GM21367 (cell line): ENCODE results near the gene EVPLL.
"Not testable (repeated sequence)": the region's sequence is repeated elsewhere in the genome, so short reads cannot be mapped to it uniquely, and the experiment has no call there.

Experiments
- ATAC-seq: cut with Tn5 transposase; IDR thresholded peaks from one replicate; pipeline ENCODE4 v1.9.1; 2021; ENCODE audit not compliant: unreplicated experiment

EVPLL gene

GRCh38 chr17:18377437-18378204 is at the start of gene EVPLL:
TSS of gene EVPLL (plus strand) at chr17:18377778. CDS start at chr17:18380938, 3,160 bp downstream.
- no peak for ATAC-seq

GRCh38 chr17:18328643-18329204 is 48.9 kb upstream of the EVPLL start:
- no peak for ATAC-seq

- ATAC-seq, result no peak
Observed at GRCh38 chr17:18331879-18332278, 45.7 kb upstream of the EVPLL start.

- ATAC-seq, result no peak
Observed at GRCh38 chr17:18332909-18333489, 44.6 kb upstream of the EVPLL start.

GRCh38 chr17:18338158-18338557 is 39.4 kb upstream of the EVPLL start:
- not testable (repeated sequence) for ATAC-seq

- no peak for ATAC-seq
Observed at GRCh38 chr17:18339933-18340332, 37.6 kb upstream of the EVPLL start.

- ATAC-seq, result no peak
Observed at GRCh38 chr17:18344021-18344420, 33.6 kb upstream of the EVPLL start.

- no peak for ATAC-seq
Observed at GRCh38 chr17:18353541-18353940, 24.0 kb upstream of the EVPLL start.

GRCh38 chr17:18356624-18357023 is 21.0 kb upstream of the EVPLL start:
- no peak for ATAC-seq

GRCh38 chr17:18360518-18360917 is 17.1 kb upstream of the EVPLL start:
- ATAC-seq, result no peak

GRCh38 chr17:18361837-18362697 is 15.5 kb upstream of the EVPLL start:
- no peak for ATAC-seq

- ATAC-seq, result peak; percentile 10
Observed at GRCh38 chr17:18362698-18363100, 14.9 kb upstream of the EVPLL start.

GRCh38 chr17:18363101-18364049 is 14.2 kb upstream of the EVPLL start, which contains the start of gene SHMT1:
TSS of gene SHMT1 (minus strand) at chr17:18363550. CDS start at chr17:18355981, 7,569 bp downstream.
- peak; percentile 82 for ATAC-seq

GRCh38 chr17:18364166-18364565 is 13.4 kb upstream of the EVPLL start:
- no peak for ATAC-seq

- no peak for ATAC-seq
Observed at GRCh38 chr17:18368946-18369345, 8.6 kb upstream of the EVPLL start.

- ATAC-seq, result no peak
Observed at GRCh38 chr17:18370761-18371160, 6.8 kb upstream of the EVPLL start.

- ATAC-seq, result no peak
Observed at GRCh38 chr17:18371455-18371854, 6.1 kb upstream of the EVPLL start.

- ATAC-seq, result not testable (repeated sequence)
Observed at GRCh38 chr17:18373181-18373580, 4.4 kb upstream of the EVPLL start.

- ATAC-seq, result no peak
Observed at GRCh38 chr17:18374216-18374615, 3.4 kb upstream of the EVPLL start.

GRCh38 chr17:18378205-18378505 is 577 bp downstream of the EVPLL start:
- no peak for ATAC-seq
